ENCODE results near the gene NAALADL2.

DNA sequence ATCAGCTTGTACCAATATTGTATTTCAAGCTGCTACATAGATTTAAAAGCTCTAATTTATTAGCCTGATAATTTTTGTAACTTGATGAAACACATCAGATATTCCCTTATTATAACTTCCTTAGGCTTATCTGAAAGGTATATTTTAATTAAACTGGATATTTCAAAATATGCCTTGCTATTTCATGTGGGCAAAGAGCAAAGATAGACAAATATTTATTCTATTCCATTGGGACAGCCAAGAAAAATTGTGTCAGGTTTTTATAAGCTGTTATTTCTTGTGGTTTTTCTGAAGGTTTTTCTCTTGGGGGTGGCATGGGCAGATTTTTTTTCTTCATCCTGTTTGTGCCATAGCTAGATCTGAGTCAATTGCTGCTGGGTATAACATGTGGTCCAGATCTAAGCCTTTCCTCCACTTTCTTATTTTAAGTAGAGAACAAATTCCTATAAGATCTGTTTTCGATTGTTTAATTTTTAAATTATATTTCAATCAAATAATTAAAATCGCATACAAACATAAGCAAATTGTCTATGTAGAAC lies 249.5 kb downstream of the NAALADL2 start:
- TF ChIP-seq, protein P1, sequence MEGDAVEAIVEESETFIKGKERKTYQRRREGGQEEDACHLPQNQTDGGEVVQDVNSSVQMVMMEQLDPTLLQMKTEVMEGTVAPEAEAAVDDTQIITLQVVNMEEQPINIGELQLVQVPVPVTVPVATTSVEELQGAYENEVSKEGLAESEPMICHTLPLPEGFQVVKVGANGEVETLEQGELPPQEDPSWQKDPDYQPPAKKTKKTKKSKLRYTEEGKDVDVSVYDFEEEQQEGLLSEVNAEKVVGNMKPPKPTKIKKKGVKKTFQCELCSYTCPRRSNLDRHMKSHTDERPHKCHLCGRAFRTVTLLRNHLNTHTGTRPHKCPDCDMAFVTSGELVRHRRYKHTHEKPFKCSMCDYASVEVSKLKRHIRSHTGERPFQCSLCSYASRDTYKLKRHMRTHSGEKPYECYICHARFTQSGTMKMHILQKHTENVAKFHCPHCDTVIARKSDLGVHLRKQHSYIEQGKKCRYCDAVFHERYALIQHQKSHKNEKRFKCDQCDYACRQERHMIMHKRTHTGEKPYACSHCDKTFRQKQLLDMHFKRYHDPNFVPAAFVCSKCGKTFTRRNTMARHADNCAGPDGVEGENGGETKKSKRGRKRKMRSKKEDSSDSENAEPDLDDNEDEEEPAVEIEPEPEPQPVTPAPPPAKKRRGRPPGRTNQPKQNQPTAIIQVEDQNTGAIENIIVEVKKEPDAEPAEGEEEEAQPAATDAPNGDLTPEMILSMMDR (IDR thresholded peaks at IDR 0.05) = no peak
- TF ChIP-seq EZH2 (IDR thresholded peaks at IDR 0.05; ENCODE audit: borderline replicate concordance, insufficient read depth, low read depth, low read length, poor library complexity, severe bottlenecking) = no peak

All from B cell (primary cell).